Measurements from ENCODE around the gene SERPINE3.

Gene SERPINE3

DNA sequence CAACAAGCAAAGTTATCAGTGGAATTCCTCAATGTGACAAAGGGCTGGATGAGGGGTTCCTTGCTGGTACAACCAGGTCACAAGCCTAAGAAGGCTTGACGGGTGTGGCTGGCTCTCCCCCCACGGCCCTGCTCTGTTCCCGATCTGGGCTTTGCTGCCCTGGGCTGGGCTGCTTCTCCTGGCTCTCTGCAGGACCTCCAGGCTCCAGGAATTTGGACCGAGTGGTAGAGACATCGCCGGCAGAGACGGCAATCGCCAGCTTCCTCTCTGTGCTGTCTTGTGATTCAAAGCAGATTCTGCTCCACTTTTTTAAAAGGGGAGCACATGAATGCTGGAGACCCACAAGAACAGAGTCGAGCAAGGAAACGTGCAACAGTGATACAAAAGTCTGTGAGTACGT is at the start of gene SERPINE3:
Gene SERPINE3, plus strand, starts transcription at position 338 of the 400 bp plus-strand sequence. CDS start 1,401 bp downstream, outside the sequence.
- Histone ChIP-seq H3K9me3 (ENCODE audit: control insufficient read depth in 2 of 2, low read length in 2 of 2) (no peaks in the 10 kb centered on the region), H3K4me1 (ENCODE audit: control insufficient read depth in 2 of 2, insufficient read depth in 2 of 2, low read length in 2 of 2) (no peaks in the 10 kb centered on the region), H3K9ac (ENCODE audit: low read depth in 1 of 2, low read length in 2 of 2) (no peak within 1 kb of the TSS), H3K27me3 (ENCODE audit: control insufficient read depth in 2 of 2, insufficient read depth in 2 of 2, low read length in 2 of 2) (no peaks in the 10 kb centered on the region), H3K4me3 (ENCODE audit: low read length in 2 of 2) (no peak within 1 kb of the TSS), H3K27ac (ENCODE audit: low read depth in 2 of 2, low read length in 2 of 2) (no peak within 1 kb of the TSS), H3K36me3 (ENCODE audit: control insufficient read depth in 2 of 2, insufficient read depth in 2 of 2, low read length in 2 of 2) (no peaks in the 10 kb centered on the region)

DNA sequence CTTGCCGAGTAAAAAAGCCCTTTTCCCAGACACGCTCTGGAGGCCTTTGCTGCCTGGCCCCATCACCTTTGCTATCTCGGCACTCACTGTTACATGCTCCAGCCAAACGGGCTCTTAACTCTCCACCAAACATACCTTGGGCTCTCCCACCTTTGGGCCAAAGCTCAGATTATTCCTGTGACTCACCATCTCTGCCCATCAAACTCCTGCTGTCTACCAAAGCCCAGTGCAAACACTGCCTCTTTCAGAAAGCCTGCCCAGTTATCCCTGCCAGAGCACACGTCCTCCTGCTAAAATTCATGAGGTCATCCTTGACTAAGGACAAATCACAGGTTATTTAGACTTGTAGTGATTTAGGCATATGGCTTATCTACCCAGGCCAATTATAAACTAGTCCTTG is 48.1 kb upstream of the SERPINE3 start:
- H3K27ac ChIP-seq (ENCODE audit: low read depth in 2 of 2, low read length in 2 of 2) = no peak overlapping the region
- H3K4me1 ChIP-seq (ENCODE audit: control insufficient read depth in 2 of 2, insufficient read depth in 2 of 2, low read length in 2 of 2) = no peaks in the 10 kb centered on the region
- no peaks in the 10 kb centered on the region for H3K27me3 ChIP-seq (ENCODE audit: control insufficient read depth in 2 of 2, insufficient read depth in 2 of 2, low read length in 2 of 2)
- no peak overlapping the region for H3K4me3 ChIP-seq (ENCODE audit: low read length in 2 of 2)
- H3K36me3 ChIP-seq (ENCODE audit: control insufficient read depth in 2 of 2, insufficient read depth in 2 of 2, low read length in 2 of 2) = no peaks in the 10 kb centered on the region
- H3K9me3 ChIP-seq (ENCODE audit: control insufficient read depth in 2 of 2, low read length in 2 of 2) = no peaks in the 10 kb centered on the region
- no peak overlapping the region for H3K9ac ChIP-seq (ENCODE audit: low read depth in 1 of 2, low read length in 2 of 2)

DNA sequence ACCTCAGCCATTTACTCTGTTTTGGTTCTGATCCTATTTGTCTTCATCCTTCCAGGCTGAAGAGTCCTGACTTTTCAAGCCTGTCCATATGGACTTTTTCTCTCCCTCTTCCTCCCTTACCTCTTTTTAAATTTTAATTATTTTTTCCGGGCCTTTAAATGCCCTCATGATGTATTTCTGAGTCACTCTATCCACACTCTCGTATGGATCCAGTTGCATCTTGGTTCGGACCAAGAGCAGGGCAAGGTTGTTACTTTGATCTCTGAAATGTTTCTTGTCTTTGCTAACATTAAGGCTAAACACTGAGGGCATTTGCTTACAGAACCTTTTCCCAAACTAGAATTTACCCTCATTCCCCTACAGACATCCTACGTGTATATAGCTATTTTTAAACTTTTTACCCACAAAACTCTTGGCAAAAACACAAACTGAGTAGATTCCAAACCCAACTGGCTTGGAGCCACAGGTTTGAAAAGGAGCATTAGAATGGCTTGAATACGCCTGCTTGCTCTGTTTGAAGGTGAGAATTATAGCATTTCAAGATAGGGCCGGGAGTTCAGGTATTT is 47.4 kb upstream of the SERPINE3 start:
- no peaks in the 10 kb centered on the region for H3K27me3 ChIP-seq (ENCODE audit: control insufficient read depth in 2 of 2, insufficient read depth in 2 of 2, low read length in 2 of 2)
- no peak overlapping the region for H3K4me3 ChIP-seq (ENCODE audit: low read length in 2 of 2)
- no peak overlapping the region for H3K9ac ChIP-seq (ENCODE audit: low read depth in 1 of 2, low read length in 2 of 2)
- no peak overlapping the region for H3K27ac ChIP-seq (ENCODE audit: low read depth in 2 of 2, low read length in 2 of 2)
- no peaks in the 10 kb centered on the region for H3K4me1 ChIP-seq (ENCODE audit: control insufficient read depth in 2 of 2, insufficient read depth in 2 of 2, low read length in 2 of 2)
- H3K9me3 ChIP-seq (ENCODE audit: control insufficient read depth in 2 of 2, low read length in 2 of 2) = no peaks in the 10 kb centered on the region
- no peaks in the 10 kb centered on the region for H3K36me3 ChIP-seq (ENCODE audit: control insufficient read depth in 2 of 2, insufficient read depth in 2 of 2, low read length in 2 of 2)

DNA sequence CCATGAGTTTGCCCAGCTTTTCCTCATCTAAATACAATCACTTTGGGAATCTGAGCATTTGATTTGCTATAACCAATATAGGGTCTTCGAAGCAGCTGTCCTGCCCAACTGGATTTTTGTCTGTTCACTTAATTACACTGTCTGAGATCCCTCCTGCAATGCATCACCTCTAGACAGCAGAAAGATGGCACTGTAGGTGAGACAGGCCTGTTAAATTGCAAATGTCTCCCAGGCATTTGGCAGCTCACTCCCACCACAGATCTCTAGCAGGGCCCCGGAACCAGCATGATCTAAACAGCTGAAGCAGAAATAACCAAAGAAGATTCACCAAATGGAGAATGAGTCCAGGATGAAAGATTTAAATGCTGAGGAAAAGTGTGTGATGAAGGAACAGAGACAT is 41.9 kb upstream of the SERPINE3 start:
- no peak overlapping the region for H3K4me3 ChIP-seq (ENCODE audit: low read length in 2 of 2)
- H3K36me3 ChIP-seq (ENCODE audit: control insufficient read depth in 2 of 2, insufficient read depth in 2 of 2, low read length in 2 of 2) = no peaks in the 10 kb centered on the region
- H3K27me3 ChIP-seq (ENCODE audit: control insufficient read depth in 2 of 2, insufficient read depth in 2 of 2, low read length in 2 of 2) = no peaks in the 10 kb centered on the region
- H3K9me3 ChIP-seq (ENCODE audit: control insufficient read depth in 2 of 2, low read length in 2 of 2) = no peaks in the 10 kb centered on the region
- no peak overlapping the region for H3K27ac ChIP-seq (ENCODE audit: low read depth in 2 of 2, low read length in 2 of 2)
- H3K9ac ChIP-seq (ENCODE audit: low read depth in 1 of 2, low read length in 2 of 2) = no peak overlapping the region
- H3K4me1 ChIP-seq (ENCODE audit: control insufficient read depth in 2 of 2, insufficient read depth in 2 of 2, low read length in 2 of 2) = no peaks in the 10 kb centered on the region

- no peak overlapping the region for H3K27ac ChIP-seq (ENCODE audit: low read depth in 2 of 2, low read length in 2 of 2)
- H3K27me3 ChIP-seq (ENCODE audit: control insufficient read depth in 2 of 2, insufficient read depth in 2 of 2, low read length in 2 of 2) = no peaks in the 10 kb centered on the region
- no peaks in the 10 kb centered on the region for H3K36me3 ChIP-seq (ENCODE audit: control insufficient read depth in 2 of 2, insufficient read depth in 2 of 2, low read length in 2 of 2)
- no peaks in the 10 kb centered on the region for H3K9me3 ChIP-seq (ENCODE audit: control insufficient read depth in 2 of 2, low read length in 2 of 2)
- H3K9ac ChIP-seq (ENCODE audit: low read depth in 1 of 2, low read length in 2 of 2) = no peak overlapping the region
- no peaks in the 10 kb centered on the region for H3K4me1 ChIP-seq (ENCODE audit: control insufficient read depth in 2 of 2, insufficient read depth in 2 of 2, low read length in 2 of 2)
- no peak overlapping the region for H3K4me3 ChIP-seq (ENCODE audit: low read length in 2 of 2)
Measured at GRCh38 chr13:51298812-51299211, 40.7 kb upstream of the SERPINE3 start.

DNA sequence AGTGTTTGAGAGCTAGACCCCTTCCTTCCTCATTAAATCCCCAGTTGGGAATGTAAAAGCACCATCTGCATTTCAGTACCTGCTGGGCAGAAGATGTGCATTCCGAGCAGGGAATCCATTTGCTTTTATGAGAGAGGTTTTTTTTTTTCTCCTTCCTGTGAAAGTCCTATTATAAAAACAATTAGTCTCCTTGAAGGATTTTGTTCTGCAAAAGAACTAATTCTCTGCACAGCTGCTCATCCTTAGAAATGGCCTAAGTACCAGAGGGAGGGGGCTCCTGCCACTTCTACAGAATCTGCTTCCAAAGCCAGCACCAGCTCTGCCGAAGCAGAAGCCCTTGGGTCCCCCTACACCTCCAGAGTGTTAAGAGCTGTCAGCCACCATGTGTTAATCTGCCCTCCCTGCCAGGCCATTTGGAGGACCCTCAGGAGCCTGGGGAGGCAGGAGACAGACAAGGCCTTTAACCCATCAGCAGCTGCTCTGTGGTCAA is 36.4 kb upstream of the SERPINE3 start:
- Histone ChIP-seq H3K9ac (ENCODE audit: low read depth in 1 of 2, low read length in 2 of 2) (no peak overlapping the region), H3K27me3 (ENCODE audit: control insufficient read depth in 2 of 2, insufficient read depth in 2 of 2, low read length in 2 of 2) (no peaks in the 10 kb centered on the region), H3K36me3 (ENCODE audit: control insufficient read depth in 2 of 2, insufficient read depth in 2 of 2, low read length in 2 of 2) (no peaks in the 10 kb centered on the region), H3K4me3 (ENCODE audit: low read length in 2 of 2) (no peak overlapping the region), H3K4me1 (ENCODE audit: control insufficient read depth in 2 of 2, insufficient read depth in 2 of 2, low read length in 2 of 2) (no peaks in the 10 kb centered on the region), H3K27ac (ENCODE audit: low read depth in 2 of 2, low read length in 2 of 2) (no peak overlapping the region), H3K9me3 (ENCODE audit: control insufficient read depth in 2 of 2, low read length in 2 of 2) (no peaks in the 10 kb centered on the region)

DNA sequence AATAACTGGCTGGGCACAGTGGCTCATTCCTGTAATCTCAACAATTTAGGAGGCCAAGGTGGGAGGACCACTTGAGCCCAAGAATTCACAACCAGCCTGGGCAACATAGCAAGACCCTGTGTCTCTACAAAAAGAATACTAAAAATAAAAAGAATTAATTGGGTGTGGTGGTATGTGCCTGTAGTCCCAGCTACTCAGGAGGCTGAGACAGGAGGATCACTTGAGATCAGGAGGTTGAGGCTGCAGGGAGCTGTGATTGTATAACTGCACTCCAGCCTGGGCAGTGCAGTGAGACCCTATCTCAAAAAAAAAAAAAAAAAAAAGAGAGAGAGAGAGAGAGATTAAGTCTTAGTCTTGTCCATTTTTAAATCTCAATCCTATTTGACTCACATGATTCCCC is 35.6 kb upstream of the SERPINE3 start:
- Histone ChIP-seq H3K27me3 (ENCODE audit: control insufficient read depth in 2 of 2, insufficient read depth in 2 of 2, low read length in 2 of 2) (no peaks in the 10 kb centered on the region), H3K36me3 (ENCODE audit: control insufficient read depth in 2 of 2, insufficient read depth in 2 of 2, low read length in 2 of 2) (no peaks in the 10 kb centered on the region), H3K9me3 (ENCODE audit: control insufficient read depth in 2 of 2, low read length in 2 of 2) (no peaks in the 10 kb centered on the region), H3K9ac (ENCODE audit: low read depth in 1 of 2, low read length in 2 of 2) (no peak overlapping the region), H3K4me1 (ENCODE audit: control insufficient read depth in 2 of 2, insufficient read depth in 2 of 2, low read length in 2 of 2) (no peaks in the 10 kb centered on the region), H3K4me3 (ENCODE audit: low read length in 2 of 2) (no peak overlapping the region), H3K27ac (ENCODE audit: low read depth in 2 of 2, low read length in 2 of 2) (no peak overlapping the region)

DNA sequence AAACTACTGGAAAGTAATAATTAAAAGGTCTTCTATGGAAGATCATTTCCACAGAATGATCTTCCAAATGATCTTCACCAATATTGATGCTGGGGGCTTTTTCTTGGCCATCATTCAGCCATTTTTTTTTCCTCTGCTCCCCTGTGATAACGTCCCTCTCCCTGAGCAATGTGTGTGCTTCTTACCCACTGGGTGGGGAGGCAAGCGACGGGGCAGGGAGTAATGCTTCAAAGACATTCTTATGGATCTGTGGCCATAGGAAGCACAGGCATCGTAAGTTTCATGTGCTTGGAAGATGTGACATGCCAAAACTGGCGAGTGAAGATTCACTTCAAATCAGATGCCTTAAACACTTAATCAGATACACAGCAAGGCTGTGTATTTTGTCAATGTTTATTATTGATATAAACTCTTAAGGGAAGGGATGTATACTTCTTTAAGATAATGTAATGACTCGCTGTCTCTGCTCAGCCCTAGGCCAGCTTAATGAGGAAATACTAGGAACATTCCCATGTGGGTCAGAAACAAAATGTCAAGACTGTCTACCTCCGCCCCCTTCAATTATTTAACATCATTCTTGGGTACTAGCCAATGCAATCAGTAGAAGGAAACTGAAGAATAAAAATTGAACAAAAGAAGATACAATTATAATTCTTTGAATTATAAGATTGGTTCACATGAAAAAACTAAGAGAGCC is 34.1 kb upstream of the SERPINE3 start:
- Histone ChIP-seq H3K4me1 (ENCODE audit: control insufficient read depth in 2 of 2, insufficient read depth in 2 of 2, low read length in 2 of 2) (no peaks in the 10 kb centered on the region), H3K36me3 (ENCODE audit: control insufficient read depth in 2 of 2, insufficient read depth in 2 of 2, low read length in 2 of 2) (no peaks in the 10 kb centered on the region), H3K27ac (ENCODE audit: low read depth in 2 of 2, low read length in 2 of 2) (no peak overlapping the region), H3K9me3 (ENCODE audit: control insufficient read depth in 2 of 2, low read length in 2 of 2) (no peaks in the 10 kb centered on the region), H3K27me3 (ENCODE audit: control insufficient read depth in 2 of 2, insufficient read depth in 2 of 2, low read length in 2 of 2) (no peaks in the 10 kb centered on the region), H3K9ac (ENCODE audit: low read depth in 1 of 2, low read length in 2 of 2) (no peak overlapping the region), H3K4me3 (ENCODE audit: low read length in 2 of 2) (no peak overlapping the region)

GRCh38 chr13:51308781-51309180 is 30.7 kb upstream of the SERPINE3 start:
- no peaks in the 10 kb centered on the region for H3K9me3 ChIP-seq (ENCODE audit: control insufficient read depth in 2 of 2, low read length in 2 of 2)
- H3K27ac ChIP-seq (ENCODE audit: low read depth in 2 of 2, low read length in 2 of 2) = no peak overlapping the region
- no peak overlapping the region for H3K9ac ChIP-seq (ENCODE audit: low read depth in 1 of 2, low read length in 2 of 2)
- no peaks in the 10 kb centered on the region for H3K27me3 ChIP-seq (ENCODE audit: control insufficient read depth in 2 of 2, insufficient read depth in 2 of 2, low read length in 2 of 2)
- H3K36me3 ChIP-seq (ENCODE audit: control insufficient read depth in 2 of 2, insufficient read depth in 2 of 2, low read length in 2 of 2) = no peaks in the 10 kb centered on the region
- no peak overlapping the region for H3K4me3 ChIP-seq (ENCODE audit: low read length in 2 of 2)
- no peaks in the 10 kb centered on the region for H3K4me1 ChIP-seq (ENCODE audit: control insufficient read depth in 2 of 2, insufficient read depth in 2 of 2, low read length in 2 of 2)

DNA sequence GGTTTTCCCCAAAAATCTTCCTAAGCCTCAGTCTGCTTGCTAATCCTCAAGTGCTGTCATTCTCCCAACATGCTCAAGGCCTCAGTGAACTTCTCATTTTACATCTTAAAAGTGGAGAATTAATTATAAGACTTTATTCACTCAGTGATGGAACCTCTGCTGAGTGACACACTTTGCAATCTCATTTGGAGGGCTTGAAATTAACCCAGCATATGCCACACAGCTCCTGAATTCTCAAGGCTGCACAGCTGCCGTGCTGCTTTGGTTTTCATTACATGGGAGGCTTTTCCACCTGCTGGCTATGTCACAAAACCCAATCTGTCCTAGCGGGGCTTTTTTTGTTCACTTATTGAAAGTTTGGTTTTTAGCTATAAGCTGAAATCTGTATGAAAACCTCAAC is 28.3 kb upstream of the SERPINE3 start:
- Histone ChIP-seq H3K36me3 (ENCODE audit: control insufficient read depth in 2 of 2, insufficient read depth in 2 of 2, low read length in 2 of 2) (no peaks in the 10 kb centered on the region), H3K9me3 (ENCODE audit: control insufficient read depth in 2 of 2, low read length in 2 of 2) (no peaks in the 10 kb centered on the region), H3K9ac (ENCODE audit: low read depth in 1 of 2, low read length in 2 of 2) (no peak overlapping the region), H3K4me3 (ENCODE audit: low read length in 2 of 2) (no peak overlapping the region), H3K4me1 (ENCODE audit: control insufficient read depth in 2 of 2, insufficient read depth in 2 of 2, low read length in 2 of 2) (no peaks in the 10 kb centered on the region), H3K27me3 (ENCODE audit: control insufficient read depth in 2 of 2, insufficient read depth in 2 of 2, low read length in 2 of 2) (no peaks in the 10 kb centered on the region), H3K27ac (ENCODE audit: low read depth in 2 of 2, low read length in 2 of 2) (no peak overlapping the region)

All from mucosa of rectum (tissue), 2 donors.